Activated T-helper 1 cell treated with anti-CD3 and anti-CD28 coated beads, Interleukin-12 subunit alpha, Interleukin-12 subunit beta, Interleukin-2, Interleukin-4 antibody, amounts not matched to agents 30 ng/mL and 10 ng/mL and 1 ng/mL, durations not matched to agents 14 hours and 24 hours and 36 hours (primary cell): ENCODE measurements around the gene GPR148. TPM values are rescaled to one million over a fixed set of nuclear protein-coding genes. Genes with fewer than 3 reads are reported as not detected.

Source experiments
- DNase-seq: peaks from one replicate; pipeline ENCODE4 v3.0.0; 2021; ENCODE audit warnings: low spot score
- H3K27ac Mint-ChIP-seq: one replicate; pipeline ENCODE4 v1.8.0; 2021; ENCODE audit warnings: mild to moderate bottlenecking, mixed read lengths
- H3K27me3 Mint-ChIP-seq: one replicate; pipeline ENCODE4 v1.8.0; 2022; ENCODE audit warnings: mild to moderate bottlenecking, moderate library complexity, mixed read lengths; ENCODE audit not compliant: insufficient read depth
- H3K36me3 Mint-ChIP-seq: one replicate; pipeline ENCODE4 v1.8.0; 2021; ENCODE audit warnings: low read depth, mixed read lengths
- H3K4me1 Mint-ChIP-seq: one replicate; pipeline ENCODE4 v1.8.0; 2021; ENCODE audit warnings: low read depth, mixed read lengths
- H3K4me3 Mint-ChIP-seq: one replicate; pipeline ENCODE4 v1.8.0; 2021; ENCODE audit warnings: mild to moderate bottlenecking, moderate library complexity, mixed read lengths
- H3K9me3 Mint-ChIP-seq: one replicate; pipeline ENCODE4 v1.8.0; 2021; ENCODE audit warnings: mixed read lengths
- intact Hi-C: fragments of 100-400 bp; cut with micrococcal nuclease; formaldehyde crosslinking; loops from one replicate; pipeline ENCODE4 v1.15.1; 2024
- total RNA-seq: library from RNA; stranded (reverse); gene quantifications from 2 replicates; pipeline ENCODE4 v1.2.3, GENCODE V29; 2022

The GPR148 gene
- total RNA-seq, 1 donor from 2014 or later, result not detected

DNA sequence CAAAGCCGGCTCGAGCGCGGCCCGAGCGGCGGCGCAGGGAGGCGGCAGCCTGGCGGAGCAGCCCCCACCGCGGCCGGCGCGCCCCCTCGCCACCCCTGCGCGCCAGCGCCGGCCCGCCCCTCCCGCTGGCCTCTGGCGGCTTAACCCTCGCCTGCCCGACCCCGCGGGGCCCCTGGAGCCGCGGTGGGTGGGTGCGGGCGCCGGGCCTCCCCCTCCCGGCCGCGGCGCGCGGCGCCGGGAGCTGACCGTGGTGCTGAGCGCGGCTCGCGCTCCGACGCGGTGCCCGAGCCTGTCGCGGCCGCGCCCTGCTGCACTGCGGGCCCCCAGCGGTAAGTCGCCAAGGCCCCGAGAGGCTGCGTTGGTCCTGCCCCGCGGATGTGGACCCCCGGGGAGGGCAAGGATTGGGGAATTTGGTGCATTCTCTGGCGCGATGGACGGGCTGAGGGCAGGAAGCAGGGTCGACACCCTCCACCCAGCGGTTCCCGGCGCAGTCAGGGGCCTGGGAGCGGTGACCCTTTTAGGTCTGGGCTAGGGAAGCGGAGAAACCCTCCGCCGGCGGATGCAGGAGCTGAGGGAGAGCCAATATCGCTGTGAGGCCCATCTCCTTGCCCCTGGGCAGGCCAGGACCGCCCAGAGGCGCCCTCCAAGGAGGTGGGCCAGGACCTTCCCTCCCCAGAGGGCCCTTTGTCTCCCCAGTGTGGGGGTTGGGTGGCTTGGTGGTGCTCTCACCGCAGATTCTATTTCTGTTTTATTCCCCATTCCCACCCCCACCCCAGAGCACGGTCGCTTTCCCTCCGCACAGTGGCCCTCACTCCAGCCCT lies 27.4 kb downstream of the GPR148 start:
- no peak overlapping the region for H3K27ac Mint-ChIP-seq

DNA sequence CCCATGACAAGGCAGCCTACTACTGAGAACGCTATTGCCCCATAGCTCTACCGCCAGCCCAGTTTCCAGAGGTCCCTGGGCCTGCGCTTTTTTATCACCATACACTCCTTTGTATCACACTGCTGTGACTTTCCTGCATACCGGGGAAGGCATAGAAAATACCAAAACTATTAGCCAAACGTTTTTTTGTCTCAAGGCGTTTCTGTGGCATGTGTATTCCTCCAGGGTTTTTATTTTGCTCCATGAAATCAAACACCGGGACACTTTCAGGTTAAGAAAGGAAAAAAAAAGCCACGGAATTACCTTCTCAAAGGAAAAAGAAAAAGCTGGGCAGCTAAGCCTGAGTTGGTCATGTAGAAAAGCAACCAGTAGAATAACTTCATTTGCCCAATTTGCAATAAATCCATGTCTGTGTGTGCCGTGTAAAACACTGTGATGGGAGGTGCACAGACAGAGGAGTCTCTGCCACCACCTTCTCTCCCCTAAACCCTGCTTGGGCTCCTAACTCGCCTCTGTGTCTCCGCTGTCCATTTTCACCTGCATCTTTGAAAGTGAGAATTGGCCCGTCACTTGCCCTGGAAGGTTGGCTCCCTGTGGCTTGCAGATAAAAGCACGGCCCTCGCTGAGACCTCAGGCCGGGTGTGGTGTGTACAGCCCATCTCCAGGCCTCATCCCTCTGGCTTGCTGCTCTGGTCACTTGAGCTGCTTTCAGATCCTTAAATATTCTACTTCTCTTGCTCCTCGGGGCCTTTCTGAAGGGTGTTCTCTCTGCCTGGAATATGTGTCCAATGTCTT lies 28.2 kb downstream of the GPR148 start:
- Mint-ChIP-seq H3K27ac (no peak overlapping the region), H3K36me3 (no peaks in the 10 kb centered on the region), H3K9me3 (no peaks in the 10 kb centered on the region), H3K4me1 (no peaks in the 10 kb centered on the region), H3K27me3 (peaks cover 39% of the 10 kb centered on the region), H3K4me3 (no peak overlapping the region)
- DNase-seq, result no peak
- intact Hi-C loops, result no loop called here

More for the DNA sequence above, 27.4 kb downstream of the GPR148 start:
- intact Hi-C loops, result no loop called here
- Mint-ChIP-seq H3K4me3 (no peak overlapping the region), H3K9me3 (no peaks in the 10 kb centered on the region), H3K4me1 (no peaks in the 10 kb centered on the region), H3K36me3 (no peaks in the 10 kb centered on the region), H3K27me3 (peaks cover 39% of the 10 kb centered on the region)
- DNase-seq, result no peak

DNA sequence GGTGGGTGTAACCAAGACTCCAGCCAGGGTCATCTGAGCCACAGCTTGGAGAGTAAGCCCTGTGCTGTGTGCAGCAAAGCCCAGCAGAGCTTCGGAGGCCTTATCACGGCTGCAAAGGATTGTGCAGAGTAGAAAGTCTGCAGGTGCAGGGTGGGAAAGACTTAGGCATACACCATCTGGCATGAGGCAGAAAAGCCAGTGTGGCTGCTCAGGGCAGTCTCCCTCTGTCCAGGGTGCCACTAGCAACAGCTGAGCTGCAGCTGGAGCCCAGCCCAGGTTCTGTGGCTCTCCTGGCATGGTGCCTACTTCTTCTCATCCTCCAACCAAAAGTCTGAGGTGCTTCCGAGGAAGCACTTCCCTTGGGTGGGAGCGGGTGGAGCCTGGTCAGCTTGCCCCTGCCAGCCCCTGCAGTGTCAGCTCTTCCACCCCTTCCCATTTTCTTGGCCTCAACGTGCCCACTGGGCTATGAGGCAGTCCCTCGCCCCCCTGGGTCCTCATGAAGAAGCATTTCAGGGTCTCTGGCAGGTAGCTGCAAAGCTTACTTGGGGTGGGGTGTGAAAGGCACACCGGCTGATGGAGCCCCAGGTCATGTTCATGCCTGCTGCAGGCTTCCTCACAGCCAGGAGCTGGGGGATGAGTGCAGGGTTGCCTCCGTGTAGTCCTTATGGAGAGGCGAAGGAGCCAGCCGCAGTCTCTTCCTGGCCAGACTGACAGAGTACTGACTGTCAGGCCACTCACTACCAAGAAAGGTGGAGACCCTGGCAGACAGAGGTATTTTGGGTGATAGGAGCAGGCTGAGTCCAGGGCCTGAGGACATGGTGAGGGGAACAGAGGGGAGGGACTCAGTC lies 31.3 kb downstream of the GPR148 start:
- no peaks in the 10 kb centered on the region for H3K4me1 Mint-ChIP-seq
- intact Hi-C loops, result no loop called here
- no peak overlapping the region for H3K4me3 Mint-ChIP-seq
- DNase-seq, result no peak
- H3K27ac Mint-ChIP-seq, result no peak overlapping the region
- H3K36me3 Mint-ChIP-seq, result no peaks in the 10 kb centered on the region
- H3K27me3 Mint-ChIP-seq, result peaks cover 27% of the 10 kb centered on the region
- H3K9me3 Mint-ChIP-seq, result no peaks in the 10 kb centered on the region

DNA sequence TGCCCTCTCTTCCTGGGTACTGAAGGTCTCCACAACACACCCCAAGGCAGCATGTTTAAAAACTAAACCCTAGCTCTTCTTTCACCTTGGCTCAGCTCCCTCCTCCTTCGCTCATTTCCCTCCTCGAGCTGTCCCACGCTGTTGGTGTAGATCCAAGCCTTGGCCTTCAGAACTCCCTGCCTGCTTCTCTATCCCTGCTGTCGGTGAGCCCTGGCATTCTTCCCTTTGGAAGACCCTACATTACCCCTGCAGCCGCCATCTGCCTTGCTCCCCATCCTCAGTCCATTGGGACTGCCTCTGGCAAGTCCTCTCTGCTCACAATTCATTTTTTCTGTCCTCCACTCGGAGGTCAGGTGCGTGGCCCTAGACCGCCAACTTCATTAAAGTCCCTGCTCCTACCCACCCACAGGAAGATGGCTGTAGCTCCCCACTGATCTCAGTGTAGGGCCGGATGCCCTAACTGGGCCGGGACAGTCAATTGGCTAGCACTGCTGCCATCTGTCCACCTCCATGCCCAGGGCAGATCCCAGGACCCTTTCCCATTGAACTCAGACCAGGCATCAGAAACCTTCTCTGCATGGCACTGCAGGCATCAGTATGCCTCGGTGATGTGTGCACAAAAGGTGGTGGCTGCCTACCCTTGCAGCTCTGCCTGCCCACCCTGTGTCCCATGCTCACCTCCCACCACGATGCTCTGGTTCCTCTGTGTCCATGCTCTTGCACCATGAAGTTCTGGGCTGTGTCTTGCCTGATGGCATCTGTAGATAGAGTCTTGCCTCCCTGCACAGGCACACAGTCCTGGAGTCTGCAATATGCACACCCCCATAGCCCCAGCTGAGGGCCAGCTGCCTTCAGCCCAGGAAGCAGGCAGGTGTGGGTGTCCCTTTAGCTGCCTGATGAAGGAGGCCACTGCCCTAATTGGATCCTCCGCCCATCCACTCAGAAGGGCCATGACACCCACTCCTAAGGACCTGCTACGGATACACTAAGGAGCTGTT lies 32.2 kb downstream of the GPR148 start:
- Mint-ChIP-seq H3K4me1 (no peaks in the 10 kb centered on the region), H3K9me3 (no peaks in the 10 kb centered on the region), H3K27ac (no peak overlapping the region), H3K36me3 (no peaks in the 10 kb centered on the region), H3K4me3 (no peak overlapping the region), H3K27me3 (peaks cover 22% of the 10 kb centered on the region)
- intact Hi-C loops, result no loop called here
- no peak for DNase-seq

DNA sequence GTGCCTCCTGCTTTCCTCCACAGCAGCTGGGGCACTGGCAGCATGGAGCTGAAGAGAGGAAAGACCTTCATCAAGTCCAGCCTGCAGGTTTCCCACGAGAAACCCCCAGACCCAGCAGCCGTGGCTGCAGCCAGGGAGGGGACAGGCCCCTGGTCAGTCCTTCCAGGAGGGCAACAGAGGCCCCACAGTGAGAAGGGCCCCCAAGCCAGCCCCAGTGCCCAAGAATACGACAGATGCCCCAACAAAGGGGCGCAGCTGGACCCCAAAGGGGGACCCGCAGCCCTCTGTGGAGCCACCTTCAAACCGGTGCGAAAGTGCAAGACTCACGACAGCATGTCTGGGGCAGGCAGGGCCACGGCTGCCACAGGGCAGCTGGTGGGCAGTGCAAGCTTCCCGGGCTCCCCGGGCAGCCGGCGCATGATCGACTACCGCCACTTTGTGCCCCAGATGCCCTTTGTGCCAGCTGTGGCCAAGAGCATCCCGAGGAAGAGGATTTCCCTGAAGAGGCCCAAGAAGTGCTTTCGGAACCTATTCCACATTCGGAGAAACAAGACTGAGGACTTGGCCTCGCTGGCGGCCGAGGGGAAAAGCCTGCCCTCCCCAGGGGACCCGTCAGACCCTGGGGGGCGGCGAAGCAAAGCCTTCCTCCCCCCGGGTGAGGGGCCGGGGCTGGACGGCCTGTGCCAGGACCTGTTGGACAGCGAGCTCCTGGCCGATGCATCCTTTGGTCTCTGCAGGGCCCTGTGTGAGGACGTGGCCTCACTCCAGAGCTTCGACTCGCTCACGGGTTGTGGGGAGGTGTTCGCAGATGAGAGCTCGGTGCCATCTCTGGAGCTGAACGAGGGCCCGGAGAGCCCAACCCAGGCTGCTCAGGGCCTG lies 33.4 kb downstream of the GPR148 start:
- H3K9me3 Mint-ChIP-seq, result no peaks in the 10 kb centered on the region
- H3K4me3 Mint-ChIP-seq, result no peak overlapping the region
- intact Hi-C loops, result no loop called here
- DNase-seq, result no peak
- no peaks in the 10 kb centered on the region for H3K4me1 Mint-ChIP-seq
- H3K27ac Mint-ChIP-seq, result no peak overlapping the region
- H3K36me3 Mint-ChIP-seq, result no peaks in the 10 kb centered on the region
- peaks cover 18% of the 10 kb centered on the region for H3K27me3 Mint-ChIP-seq

DNA sequence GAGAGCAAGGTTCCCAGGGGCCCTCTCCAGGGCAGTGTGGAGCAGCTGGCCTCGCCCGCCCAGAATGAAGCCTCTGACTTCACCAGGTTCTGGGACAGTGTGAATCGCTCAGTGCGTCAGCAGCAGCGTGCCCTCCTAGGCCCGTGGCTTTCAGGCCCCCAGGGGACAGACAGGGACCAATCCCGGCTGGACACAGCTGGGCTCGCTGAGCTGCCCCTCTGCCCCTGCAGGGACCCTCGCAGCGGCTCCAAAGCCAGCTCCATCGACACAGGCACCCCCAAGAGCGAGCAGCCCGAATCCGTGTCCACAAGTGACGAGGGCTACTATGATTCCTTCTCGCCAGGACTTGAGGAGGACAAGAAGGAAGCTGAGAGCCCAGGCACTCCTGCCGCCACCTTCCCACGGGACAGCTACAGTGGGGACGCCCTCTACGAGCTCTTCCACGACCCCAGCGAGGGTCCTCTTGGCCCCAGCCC lies 34.1 kb downstream of the GPR148 start:
- Mint-ChIP-seq H3K9me3 (no peaks in the 10 kb centered on the region), H3K4me1 (no peaks in the 10 kb centered on the region), H3K36me3 (no peaks in the 10 kb centered on the region), H3K27me3 (peaks cover 12% of the 10 kb centered on the region), H3K27ac (no peak overlapping the region), H3K4me3 (no peak overlapping the region)
- intact Hi-C loops, result no loop called here
- DNase-seq, result no peak

DNA sequence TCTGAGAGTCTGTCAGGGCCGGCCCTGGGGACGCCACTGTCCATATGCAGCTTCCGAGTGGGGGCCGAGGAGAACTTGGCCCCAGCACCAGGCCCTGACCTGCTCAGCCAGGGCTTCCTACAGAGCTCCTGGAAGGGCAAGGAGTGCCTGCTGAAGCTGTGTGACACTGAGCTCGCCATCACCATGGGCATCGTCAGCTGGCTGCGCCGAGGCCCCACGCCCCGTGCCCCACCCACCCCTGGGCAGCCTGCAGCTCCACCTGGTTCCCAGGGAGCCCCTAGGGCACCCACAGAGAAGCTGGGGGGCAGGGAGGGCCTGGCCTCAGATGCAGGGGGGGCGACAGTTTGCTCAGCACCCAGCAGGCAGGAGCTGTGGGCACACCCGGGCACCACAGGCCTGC lies 34.5 kb downstream of the GPR148 start:
- Mint-ChIP-seq H3K36me3 (no peaks in the 10 kb centered on the region), H3K9me3 (no peaks in the 10 kb centered on the region), H3K27me3 (peaks cover 12% of the 10 kb centered on the region), H3K27ac (no peak overlapping the region), H3K4me1 (no peaks in the 10 kb centered on the region), H3K4me3 (no peak overlapping the region)
- DNase-seq, result no peak
- intact Hi-C loops, result no loop called here

DNA sequence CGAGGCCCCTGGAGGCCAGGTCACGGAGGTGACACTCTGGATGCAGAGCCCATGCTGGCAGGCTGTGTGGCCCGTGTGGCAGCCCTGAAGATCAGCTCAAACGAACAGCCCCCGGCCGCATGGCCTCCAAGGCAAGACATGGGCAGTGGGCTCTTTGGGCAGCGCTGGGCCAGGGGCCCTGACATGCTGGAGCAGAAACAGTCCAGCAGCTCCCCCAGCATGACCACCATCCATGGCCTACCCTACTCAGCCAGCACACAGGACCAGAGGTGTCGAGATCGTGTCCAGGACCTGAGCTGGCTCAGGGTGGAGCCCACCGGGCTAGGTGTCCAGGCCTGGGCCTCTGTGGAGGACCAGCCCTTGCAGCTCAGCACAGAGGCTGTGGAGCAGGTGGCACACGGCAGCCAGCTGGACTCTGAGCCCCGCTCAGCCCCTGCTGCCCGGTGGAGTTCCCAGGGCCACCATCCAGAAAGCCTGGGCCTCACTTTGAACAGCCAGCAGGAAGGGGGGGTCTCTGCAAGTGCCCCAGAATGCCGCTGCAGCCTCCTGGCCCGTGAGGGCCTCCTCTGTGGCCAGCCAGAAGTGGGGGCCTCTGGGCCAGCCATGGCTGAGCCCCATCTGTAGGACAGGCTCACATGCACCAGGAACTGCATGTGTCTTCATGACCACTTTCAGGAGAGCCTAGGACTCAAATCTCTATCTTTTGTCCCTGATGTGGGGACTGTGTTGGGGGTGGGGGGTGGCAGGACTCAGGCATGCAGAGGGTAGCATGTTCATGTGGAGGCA lies 35.4 kb downstream of the GPR148 start:
- Mint-ChIP-seq H3K4me3 (no peak overlapping the region), H3K9me3 (no peaks in the 10 kb centered on the region)

DNA sequence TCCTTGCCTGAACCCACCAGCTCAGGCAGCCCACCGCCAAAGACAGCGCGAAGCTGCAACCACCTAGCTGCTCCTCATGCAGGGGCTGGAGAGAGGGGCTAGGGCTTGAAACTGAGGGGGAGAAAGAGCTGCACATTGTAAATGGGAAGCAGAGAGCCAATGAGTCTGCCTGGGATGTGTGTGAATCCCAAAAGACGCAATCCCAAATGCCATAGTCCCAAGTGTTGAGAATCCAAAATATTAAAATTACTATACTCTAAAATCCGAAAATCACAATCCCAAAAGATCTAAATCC lies 35.9 kb downstream of the GPR148 start:
- Mint-ChIP-seq H3K36me3 (no peaks in the 10 kb centered on the region), H3K27ac (no peak overlapping the region), H3K4me1 (no peaks in the 10 kb centered on the region), H3K4me3 (no peak overlapping the region), H3K27me3 (peaks cover 9% of the 10 kb centered on the region), H3K9me3 (no peaks in the 10 kb centered on the region)
- intact Hi-C loops, result no loop called here
- DNase-seq, result no peak

More for the DNA sequence above, 35.4 kb downstream of the GPR148 start:
- DNase-seq, result no peak
- H3K27me3 Mint-ChIP-seq, result peaks cover 9% of the 10 kb centered on the region
- intact Hi-C loops, result no loop called here
- H3K36me3 Mint-ChIP-seq, result no peaks in the 10 kb centered on the region
- H3K27ac Mint-ChIP-seq, result no peak overlapping the region
- H3K4me1 Mint-ChIP-seq, result no peaks in the 10 kb centered on the region

DNA sequence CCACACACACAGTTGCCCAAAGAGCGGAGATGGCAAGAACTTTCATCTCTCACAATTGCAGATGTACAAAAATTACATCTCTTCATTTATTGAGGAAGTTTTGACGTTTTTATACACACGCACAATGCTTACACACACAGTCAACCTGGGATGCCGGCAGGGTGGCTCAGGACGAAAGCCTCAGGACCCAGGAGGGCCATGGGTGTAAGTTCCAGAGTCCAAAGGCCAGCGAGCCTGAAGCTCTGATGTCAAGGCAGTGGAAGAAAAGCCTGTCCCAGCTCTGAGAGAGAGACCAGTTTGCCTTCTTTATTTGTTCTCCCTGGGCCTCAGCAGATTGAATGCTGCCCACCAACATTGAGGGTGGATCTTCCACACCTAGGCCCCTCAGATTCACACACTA lies 36.6 kb downstream of the GPR148 start:
- Mint-ChIP-seq H3K4me3 (no peak overlapping the region), H3K4me1 (no peaks in the 10 kb centered on the region), H3K9me3 (no peaks in the 10 kb centered on the region), H3K27me3 (peaks cover 9% of the 10 kb centered on the region), H3K27ac (no peak overlapping the region), H3K36me3 (no peaks in the 10 kb centered on the region)
- intact Hi-C loops, result no loop called here
- DNase-seq, result no peak

DNA sequence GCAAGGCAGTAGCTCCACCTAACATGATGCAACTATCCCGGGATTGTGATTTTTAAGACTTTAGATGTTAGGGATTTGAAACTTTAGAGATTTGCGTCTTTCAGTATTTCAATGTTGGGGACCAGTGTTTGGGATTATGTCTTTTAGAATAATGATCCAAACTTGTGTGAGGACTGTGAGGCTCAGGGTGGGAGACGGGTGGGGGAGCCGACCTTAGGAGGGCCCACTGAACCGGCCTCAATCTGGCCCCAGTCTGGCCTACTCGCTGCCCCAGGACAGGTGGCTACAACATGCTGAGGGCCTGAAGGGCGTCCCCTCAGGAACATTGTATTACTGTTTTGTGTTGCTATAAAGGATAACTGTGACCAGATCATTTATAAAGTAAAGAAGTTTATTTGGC lies 37.2 kb downstream of the GPR148 start:
- Mint-ChIP-seq H3K27me3 (peaks cover 6% of the 10 kb centered on the region), H3K4me3 (no peak overlapping the region), H3K9me3 (no peaks in the 10 kb centered on the region), H3K36me3 (no peaks in the 10 kb centered on the region), H3K4me1 (no peaks in the 10 kb centered on the region), H3K27ac (no peak overlapping the region)
- DNase-seq, result no peak
- intact Hi-C loops, result no loop called here
